SU-DHL-6 (cell line): ENCODE results near the gene CDC42EP1.

ENCODE experiments used
- H2AFZ ChIP-seq: fragments of 200-600 bp; sonication (generic); 2 replicates; pipeline ENCODE4 v1.6.1; 2014; ENCODE audit warnings: low read depth, mild to moderate bottlenecking, moderate library complexity, mixed read lengths, antibody characterized with exemption, low read length; ENCODE audit not compliant: severe bottlenecking
- H3F3A ChIP-seq: fragments of 200-600 bp; shearing (Covaris generic); 2 replicates; pipeline ENCODE4 v1.6.0; 2016; ENCODE audit warnings: antibody characterized with exemption, mild to moderate bottlenecking; ENCODE audit not compliant: insufficient read depth
- H3K27ac ChIP-seq: fragments of 200-600 bp; sonication (generic); 2 replicates; pipeline ENCODE4 v1.5.1; 2016; ENCODE audit warnings: low read depth, mild to moderate bottlenecking, low read length, moderate library complexity, mixed read lengths
- H3K27me3 ChIP-seq: fragments of 200-600 bp; sonication (generic), shearing (Covaris generic); 2 replicates; pipeline ENCODE4 v1.6.0; 2014; ENCODE audit warnings: mild to moderate bottlenecking, low read length
- H3K36me3 ChIP-seq: fragments of 200-600 bp; sonication (generic); 2 replicates; pipeline ENCODE4 v1.6.1; 2014; ENCODE audit warnings: mild to moderate bottlenecking, low read length, mixed read lengths
- H3K4me2 ChIP-seq: fragments of 300-600, 200-600 bp; shearing (Covaris generic), sonication (generic); 2 replicates; pipeline ENCODE4 v1.6.0; 2014; ENCODE audit warnings: low read length, low read depth, mild to moderate bottlenecking; ENCODE audit not compliant: poor library complexity, severe bottlenecking
- H3K4me3 ChIP-seq: fragments of 200-600 bp; sonication (generic); 2 replicates; pipeline ENCODE4 v1.5.1; 2014; ENCODE audit warnings: antibody characterized with exemption, low read length, mild to moderate bottlenecking, mixed read lengths; ENCODE audit not compliant: insufficient read depth, poor library complexity, severe bottlenecking
- H3K79me2 ChIP-seq: fragments of 200-600 bp; sonication (generic); 2 replicates; pipeline ENCODE4 v1.6.1; 2014; ENCODE audit warnings: mild to moderate bottlenecking, low read length, moderate library complexity; ENCODE audit not compliant: insufficient read depth
- H3K9ac ChIP-seq: fragments of 200-600 bp; sonication (generic); 2 replicates; pipeline ENCODE4 v1.7.0; 2014; ENCODE audit warnings: mild to moderate bottlenecking, low read length
- H3K9me2 ChIP-seq: fragments of 200-600 bp; sonication (generic); replicated peaks from 2 replicates; pipeline ENCODE4 v1.6.1; 2014; ENCODE audit warnings: low read length; ENCODE audit not compliant: insufficient read depth
- H3K9me3 ChIP-seq: fragments of 200-600 bp; sonication (generic); 2 replicates; pipeline ENCODE4 v1.6.1; 2014; ENCODE audit warnings: low read length, mixed read lengths; ENCODE audit not compliant: insufficient read depth
- H4K20me1 ChIP-seq: fragments of 200-600 bp; sonication (generic); 2 replicates; pipeline ENCODE4 v1.6.1; 2014; ENCODE audit warnings: low read depth, mild to moderate bottlenecking, antibody characterized with exemption, low read length, moderate library complexity, mixed read lengths
- EZH2phosphoT487 ChIP-seq: fragments of 200-600 bp; sonication (generic), shearing (Covaris generic); conservative IDR thresholded peaks from 2 replicates; pipeline ENCODE4 v1.6.1; 2018; ENCODE audit warnings: mild to moderate bottlenecking, antibody characterized with exemption, low read length, moderate library complexity, mixed read lengths
- TF ChIP-seq, protein P1 (sequence below): fragments of 200-600 bp; sonication (generic); IDR thresholded peaks from one replicate; pipeline ENCODE4 v1.5.1; 2017; ENCODE audit warnings: antibody characterized with exemption, mild to moderate bottlenecking, low read length, moderate library complexity; ENCODE audit not compliant: insufficient read depth, poor library complexity, severe bottlenecking

CDC42EP1 gene

DNA sequence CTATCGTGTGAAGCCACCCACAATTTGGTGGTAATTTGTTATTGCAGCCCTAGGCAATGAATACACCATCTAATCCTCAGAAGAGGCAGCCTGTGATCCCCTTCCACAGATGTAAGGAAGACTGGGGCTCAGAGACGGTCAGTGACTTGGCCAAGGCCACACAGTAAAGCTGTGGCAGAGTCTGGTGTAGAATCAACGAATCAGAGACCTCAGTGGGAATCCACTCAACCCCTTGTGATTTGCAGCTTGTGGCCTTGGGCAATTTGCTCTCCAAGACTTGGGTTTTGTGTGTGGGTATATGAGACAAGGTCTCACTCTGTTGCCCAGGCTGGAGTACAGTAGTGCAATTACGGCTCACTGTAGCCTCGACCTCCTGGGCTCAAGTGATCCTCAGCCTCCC, 17.7 kb downstream of the CDC42EP1 start:
- no peaks in the 10 kb centered on the region for H4K20me1 ChIP-seq
- H3K9me2 ChIP-seq: no peaks in the 10 kb centered on the region
- no peaks in the 10 kb centered on the region for H3F3A ChIP-seq
- no peaks in the 10 kb centered on the region for H3K9me3 ChIP-seq
- no peak overlapping the region for H3K4me2 ChIP-seq
- TF ChIP-seq EZH2phosphoT487: no peak
- TF ChIP-seq, protein P1, sequence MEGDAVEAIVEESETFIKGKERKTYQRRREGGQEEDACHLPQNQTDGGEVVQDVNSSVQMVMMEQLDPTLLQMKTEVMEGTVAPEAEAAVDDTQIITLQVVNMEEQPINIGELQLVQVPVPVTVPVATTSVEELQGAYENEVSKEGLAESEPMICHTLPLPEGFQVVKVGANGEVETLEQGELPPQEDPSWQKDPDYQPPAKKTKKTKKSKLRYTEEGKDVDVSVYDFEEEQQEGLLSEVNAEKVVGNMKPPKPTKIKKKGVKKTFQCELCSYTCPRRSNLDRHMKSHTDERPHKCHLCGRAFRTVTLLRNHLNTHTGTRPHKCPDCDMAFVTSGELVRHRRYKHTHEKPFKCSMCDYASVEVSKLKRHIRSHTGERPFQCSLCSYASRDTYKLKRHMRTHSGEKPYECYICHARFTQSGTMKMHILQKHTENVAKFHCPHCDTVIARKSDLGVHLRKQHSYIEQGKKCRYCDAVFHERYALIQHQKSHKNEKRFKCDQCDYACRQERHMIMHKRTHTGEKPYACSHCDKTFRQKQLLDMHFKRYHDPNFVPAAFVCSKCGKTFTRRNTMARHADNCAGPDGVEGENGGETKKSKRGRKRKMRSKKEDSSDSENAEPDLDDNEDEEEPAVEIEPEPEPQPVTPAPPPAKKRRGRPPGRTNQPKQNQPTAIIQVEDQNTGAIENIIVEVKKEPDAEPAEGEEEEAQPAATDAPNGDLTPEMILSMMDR: no peak
- no peak overlapping the region for H3K9ac ChIP-seq
- no peak overlapping the region for H2AFZ ChIP-seq
- no peaks in the 10 kb centered on the region for H3K36me3 ChIP-seq
- no peaks in the 10 kb centered on the region for H3K79me2 ChIP-seq
- no peak overlapping the region for H3K4me3 ChIP-seq
- H3K27ac ChIP-seq: no peak overlapping the region
- no peaks in the 10 kb centered on the region for H3K27me3 ChIP-seq

DNA sequence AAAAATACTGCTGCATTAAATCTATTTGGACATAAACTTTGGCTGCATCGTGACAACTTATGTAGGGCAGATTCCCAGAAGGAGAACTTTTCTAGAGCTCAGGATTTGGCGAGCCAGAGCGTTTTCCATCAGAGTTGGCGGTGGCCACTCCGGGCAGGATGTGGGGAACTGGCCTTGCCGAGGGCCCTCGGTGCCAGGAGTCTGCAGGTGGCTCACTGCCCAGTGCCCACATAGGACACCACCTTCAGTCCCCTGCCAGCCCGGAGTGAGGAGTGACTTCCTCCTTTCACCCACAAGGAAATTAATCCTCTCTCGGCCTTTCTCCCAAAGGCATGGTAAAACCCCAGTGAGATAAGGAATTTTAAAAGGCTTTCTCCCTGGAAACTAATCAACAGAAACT, 21.2 kb downstream of the CDC42EP1 start:
- no peaks in the 10 kb centered on the region for H3K79me2 ChIP-seq
- no peaks in the 10 kb centered on the region for H4K20me1 ChIP-seq
- H3K9me3 ChIP-seq: no peaks in the 10 kb centered on the region
- no peak overlapping the region for H3K4me2 ChIP-seq
- H3K27ac ChIP-seq: no peak overlapping the region
- no peaks in the 10 kb centered on the region for H3K36me3 ChIP-seq
- no peaks in the 10 kb centered on the region for H3F3A ChIP-seq
- no peaks in the 10 kb centered on the region for H3K9me2 ChIP-seq
- TF ChIP-seq, protein P1: no peak
- TF ChIP-seq EZH2phosphoT487: no peak
- no peaks in the 10 kb centered on the region for H3K27me3 ChIP-seq
- no peak overlapping the region for H3K4me3 ChIP-seq
- H2AFZ ChIP-seq: no peak overlapping the region
- no peak overlapping the region for H3K9ac ChIP-seq

DNA sequence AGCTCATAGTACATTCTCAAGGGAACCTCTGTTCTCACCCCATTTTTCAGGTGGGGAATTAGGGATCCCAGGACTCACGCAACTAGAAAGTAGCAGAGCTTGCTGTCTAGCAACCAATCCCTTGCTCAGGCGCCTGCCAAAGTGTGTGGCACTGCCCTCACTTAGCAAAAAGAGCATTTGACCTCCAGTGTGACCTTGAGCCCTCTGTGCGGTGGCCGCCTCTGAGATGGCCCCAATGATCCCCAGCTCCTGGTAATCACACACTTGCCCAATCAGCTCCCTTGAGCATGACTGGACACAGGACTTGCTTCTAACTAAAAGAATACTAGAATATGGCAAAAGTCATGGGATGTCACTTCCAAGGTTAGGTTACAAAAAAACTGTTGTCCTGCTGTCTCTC, 22.2 kb downstream of the CDC42EP1 start:
- H3K9me3 ChIP-seq: no peaks in the 10 kb centered on the region
- H3K27ac ChIP-seq: no peak overlapping the region
- TF ChIP-seq, protein P1: no peak
- TF ChIP-seq EZH2phosphoT487: no peak
- H3K27me3 ChIP-seq: no peaks in the 10 kb centered on the region
- H4K20me1 ChIP-seq: no peaks in the 10 kb centered on the region
- H3F3A ChIP-seq: no peaks in the 10 kb centered on the region
- H3K36me3 ChIP-seq: no peaks in the 10 kb centered on the region
- H2AFZ ChIP-seq: no peak overlapping the region
- H3K9ac ChIP-seq: no peak overlapping the region
- H3K4me3 ChIP-seq: no peak overlapping the region
- H3K4me2 ChIP-seq: no peak overlapping the region
- no peaks in the 10 kb centered on the region for H3K9me2 ChIP-seq
- no peaks in the 10 kb centered on the region for H3K79me2 ChIP-seq
